Neutrophil (primary cell): ENCODE measurements around the gene SHB.

ENCODE experiments used
- H3K27ac ChIP-seq: fragments of 200-600 bp; sonication (generic); 2 replicates; pipeline ENCODE4 v1.5.1; 2016; ENCODE audit warnings: mild to moderate bottlenecking, moderate library complexity
- H3K27me3 ChIP-seq: fragments of 200-600 bp; sonication (generic); 2 replicates; pipeline ENCODE4 v1.6.0; 2016; ENCODE audit warnings: mild to moderate bottlenecking
- H3K36me3 ChIP-seq: fragments of 200-600 bp; sonication (generic); 2 replicates; pipeline ENCODE4 v1.5.1; 2017
- H3K4me1 ChIP-seq, 2 experiments: fragments of 200-600 bp in 1 of 2; sonication (generic) in 1 of 2; 1 replicate in 1 of 2; 2 replicates in 1 of 2; pipeline versions ENCODE4 v1.5.1 to v1.6.1; 2013 to 2016; ENCODE audit warnings: low read depth in 1 of 2, low read length in 1 of 2, mild to moderate bottlenecking in 1 of 2, moderate library complexity in 1 of 2; ENCODE audit not compliant: control insufficient read depth in 1 of 2, insufficient read depth in 1 of 2
- H3K4me3 ChIP-seq, 2 experiments: fragments of 200-600 bp in 1 of 2; sonication (generic) in 1 of 2; 1 replicate in 1 of 2; 2 replicates in 1 of 2; pipeline ENCODE4 v1.5.1; 2013 to 2016; ENCODE audit warnings: low read depth in 1 of 2, low read length in 1 of 2, mild to moderate bottlenecking in 1 of 2, moderate library complexity in 1 of 2
- H3K9me3 ChIP-seq: fragments of 200-600 bp; sonication (generic); 2 replicates; pipeline ENCODE4 v1.5.1; 2016
- CTCF ChIP-seq: fragments of 200-600 bp; sonication (generic); IDR thresholded peaks from 2 replicates; pipeline ENCODE4 v1.5.1; 2016; ENCODE audit warnings: antibody characterized with exemption

The SHB gene

GRCh38 chr9:38036359-38037084 lies 32.5 kb downstream of the SHB start:
- H3K36me3 ChIP-seq, result no peaks in the 10 kb centered on the region
- H3K4me1 ChIP-seq, result peaks cover 53 to 54% of the 10 kb centered on the region in 2 experiments
- peaks cover 5% of the 10 kb centered on the region for H3K27me3 ChIP-seq
- no peak for TF ChIP-seq CTCF
- no peak overlapping the region for H3K27ac ChIP-seq
- no peaks in the 10 kb centered on the region for H3K9me3 ChIP-seq
- H3K4me3 ChIP-seq, result no peak overlapping the region

- no peaks in the 10 kb centered on the region for H3K36me3 ChIP-seq
- H3K4me1 ChIP-seq, result peaks cover 46 to 48% of the 10 kb centered on the region in 2 experiments
- H3K9me3 ChIP-seq, result no peaks in the 10 kb centered on the region
- no peak overlapping the region for H3K4me3 ChIP-seq
- H3K27me3 ChIP-seq, result peaks cover 5% of the 10 kb centered on the region
- TF ChIP-seq CTCF, result no peak
- no peak overlapping the region for H3K27ac ChIP-seq
Measured at GRCh38 chr9:38035873-38036272, 33.2 kb downstream of the SHB start.

- no peak for TF ChIP-seq CTCF
- Histone ChIP-seq H3K36me3 (no peaks in the 10 kb centered on the region), H3K4me1 (peaks cover 27 to 30% of the 10 kb centered on the region in 2 experiments), H3K4me3 (no peak overlapping the region), H3K27ac (no peak overlapping the region), H3K27me3 (peaks cover 5% of the 10 kb centered on the region), H3K9me3 (no peaks in the 10 kb centered on the region)
Measured at GRCh38 chr9:38033941-38034340, 35.1 kb downstream of the SHB start.

GRCh38 chr9:38032266-38033110 lies 36.5 kb downstream of the SHB start:
- no peaks in the 10 kb centered on the region for H3K9me3 ChIP-seq
- H3K27ac ChIP-seq, result no peak overlapping the region
- H3K36me3 ChIP-seq, result no peaks in the 10 kb centered on the region
- H3K27me3 ChIP-seq, result peaks cover 5% of the 10 kb centered on the region
- H3K4me1 ChIP-seq, result peaks cover 16% of the 10 kb centered on the region in 2 experiments
- TF ChIP-seq CTCF, result no peak
- H3K4me3 ChIP-seq, result no peak overlapping the region

- Histone ChIP-seq H3K9me3 (no peaks in the 10 kb centered on the region), H3K27ac (no peak overlapping the region), H3K4me1 (peaks cover 16% of the 10 kb centered on the region in 2 experiments), H3K27me3 (peaks cover 5% of the 10 kb centered on the region), H3K36me3 (no peaks in the 10 kb centered on the region), H3K4me3 (no peak overlapping the region)
- TF ChIP-seq CTCF, result no peak
Measured at GRCh38 chr9:38031594-38031993, 37.4 kb downstream of the SHB start.
